Keratinocyte (primary cell): ENCODE data around the gene FAM20C. TPM values are rescaled to one million over a fixed set of nuclear protein-coding genes. Genes with fewer than 3 reads are reported as not detected.

Source experiments
- DNase-seq: peaks from one replicate; pipeline ENCODE4 v3.0.0-alpha.2; 2011; ENCODE audit warnings: low read depth, missing footprints, low spot score
- FAIRE-seq: peaks from 2 replicates; lab custom pipeline; 2011; peaks lifted over from hg19 to GRCh38; lab: Jason Lieb, UNC
- H2AFZ ChIP-seq: 2 replicates; pipeline ENCODE4 v1.6.0; 2012; ENCODE audit warnings: low read length, control low read depth, inconsistent platforms; ENCODE audit not compliant: control insufficient read depth
- H3K27ac ChIP-seq: 2 replicates; pipeline ENCODE4 v1.5.1; 2011; ENCODE audit warnings: low read length; ENCODE audit not compliant: control insufficient read depth, insufficient read depth
- H3K27me3 ChIP-seq: 3 replicates; pipeline ENCODE4 v1.6.0; 2011; ENCODE audit warnings: low read length; ENCODE audit not compliant: control insufficient read depth, insufficient read depth; ENCODE audit errors: extremely low read depth
- H3K36me3 ChIP-seq, 2 experiments: 2 replicates in 1 of 2; 3 replicates in 1 of 2; pipeline ENCODE4 v1.5.1; 2011; ENCODE audit warnings: low read length in 2 of 2, mild to moderate bottlenecking in 1 of 2; ENCODE audit not compliant: control insufficient read depth in 2 of 2, insufficient read depth in 2 of 2; ENCODE audit errors: extremely low read depth in 1 of 2
- H3K4me1 ChIP-seq: 3 replicates; pipeline ENCODE4 v1.5.1; 2011; ENCODE audit warnings: low read length; ENCODE audit not compliant: control insufficient read depth, insufficient read depth; ENCODE audit errors: extremely low read depth
- H3K4me2 ChIP-seq: 3 replicates; pipeline ENCODE4 v1.6.0; 2011; ENCODE audit warnings: low read depth, low read length; ENCODE audit not compliant: control insufficient read depth, insufficient read depth; ENCODE audit errors: extremely low read depth
- H3K4me3 ChIP-seq, 3 experiments: fragments of 200-600 bp in 1 of 3; sonication (generic) in 1 of 3; 2 replicates in 2 of 3; 3 replicates in 1 of 3; pipeline ENCODE4 v1.5.1; 2011 to 2016; ENCODE audit warnings: low read length in 3 of 3, mild to moderate bottlenecking in 3 of 3, control low read depth in 2 of 3, inconsistent platforms in 1 of 3, low read depth in 1 of 3, mixed read lengths in 1 of 3, mixed run types in 1 of 3, moderate library complexity in 1 of 3; ENCODE audit not compliant: control insufficient read depth in 2 of 3, insufficient read depth in 2 of 3; ENCODE audit errors: extremely low read depth in 1 of 3
- H3K79me2 ChIP-seq: 2 replicates; pipeline ENCODE4 v1.6.0; 2012; ENCODE audit warnings: low read length; ENCODE audit not compliant: control insufficient read depth, insufficient read depth
- H3K9ac ChIP-seq: 3 replicates; pipeline ENCODE4 v1.6.0; 2011; ENCODE audit warnings: low read length; ENCODE audit not compliant: control insufficient read depth, insufficient read depth; ENCODE audit errors: extremely low read depth
- H3K9me1 ChIP-seq: 3 replicates; pipeline ENCODE4 v1.6.0; 2011; ENCODE audit warnings: low read length; ENCODE audit not compliant: control insufficient read depth, insufficient read depth; ENCODE audit errors: extremely low read depth
- H3K9me3 ChIP-seq: 2 replicates; pipeline ENCODE4 v1.5.1; 2012; ENCODE audit warnings: low read depth, low read length; ENCODE audit not compliant: control insufficient read depth
- H4K20me1 ChIP-seq: 3 replicates; pipeline ENCODE4 v1.6.0; 2011; ENCODE audit warnings: low read length; ENCODE audit not compliant: control insufficient read depth, insufficient read depth; ENCODE audit errors: extremely low read depth
- EZH2 ChIP-seq: IDR thresholded peaks from one replicate; pipeline ENCODE4 v1.6.1; 2012; ENCODE audit warnings: inconsistent platforms, mild to moderate bottlenecking, low read length, moderate library complexity
- dilution Hi-C: fragments of 300-500 bp; cut with MboI; formaldehyde crosslinking; loops from one replicate; pipeline ENCODE4 v1.7.0; 2020; ENCODE audit warnings: low sequenced_read_pairs; ENCODE audit not compliant: extremely low pct_ligation_motif_present
- polyA plus RNA-seq, 5 experiments: library from polyadenylated mRNA; depleted of rRNA in 3 of 5; stranded (reverse) in 3 of 5; stranded (forward) in 1 of 5; unstranded in 1 of 5; fragments of >200 nt; gene quantifications; 1 replicate in 1 of 5; 2 replicates in 3 of 5; 3 replicates in 1 of 5; pipeline versions ENCODE4 v1.2.1 to v1.2.3, GENCODE V29; 2011 to 2012; ENCODE audit warnings: missing spikeins in 2 of 5, low read depth in 1 of 5, low replicate concordance in 1 of 5
- TF ChIP-seq, protein P1 (sequence below), 3 experiments: IDR thresholded peaks in 1 of 3; conservative IDR thresholded peaks in 1 of 3; optimal IDR thresholded peaks in 1 of 3; 2 replicates in 2 of 3; 3 replicates in 1 of 3; pipeline versions ENCODE3 to v1.5.1; 2011; ENCODE audit warnings: low read length in 3 of 3, mild to moderate bottlenecking in 3 of 3, moderate library complexity in 2 of 3, control low read depth in 1 of 3, inconsistent platforms in 1 of 3; ENCODE audit not compliant: insufficient read depth in 2 of 3; ENCODE audit errors: extremely low read depth in 1 of 3

FAM20C gene
- polyA plus RNA-seq, 1 donor (not counting 4 experiments of a cell fraction or from before 2014, with no cell fraction given), result 3.8 TPM

DNA sequence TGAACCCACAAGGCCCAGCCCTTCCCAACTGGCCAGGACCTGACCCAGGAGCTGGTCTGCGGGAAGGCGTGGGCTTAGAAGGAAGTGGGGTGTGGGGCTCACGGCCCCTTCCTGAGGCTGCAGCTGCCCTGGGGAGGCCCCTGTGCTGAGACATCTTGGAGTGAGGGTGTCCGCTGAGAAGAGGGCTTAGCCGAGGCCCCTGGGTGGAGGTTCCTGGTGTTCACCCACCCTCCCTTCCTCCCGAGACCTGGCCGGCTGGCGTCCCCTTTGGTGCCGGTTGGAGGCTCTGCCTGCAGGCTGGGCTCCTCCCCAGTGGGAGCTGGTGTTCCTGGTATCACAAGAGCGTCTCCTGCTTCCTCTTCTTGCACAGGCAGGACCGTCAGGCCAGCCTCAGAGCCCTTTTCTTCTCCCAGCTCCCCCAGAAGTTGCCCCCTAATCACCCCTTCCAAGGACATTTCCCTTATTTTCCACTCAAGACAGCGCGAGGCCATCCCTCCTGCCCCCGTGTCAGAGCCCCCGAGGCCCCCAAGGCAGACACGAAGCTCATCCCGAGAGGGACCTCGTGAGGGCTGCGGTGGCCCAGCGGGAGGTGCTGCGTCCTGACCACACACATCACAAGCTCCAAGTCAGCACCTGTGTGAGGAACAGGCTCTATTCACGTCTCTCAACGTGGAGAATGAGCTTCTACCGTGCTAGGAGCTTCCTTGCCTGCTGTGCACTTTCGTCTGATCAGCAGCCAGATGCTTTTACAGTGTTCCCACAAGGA is 25.1 kb upstream of the FAM20C start:
- no peaks in the 10 kb centered on the region for H3K79me2 ChIP-seq
- H3K27ac ChIP-seq, result no peak overlapping the region
- no peaks in the 10 kb centered on the region for H3K9me1 ChIP-seq
- DNase-seq, result no peak
- H3K4me2 ChIP-seq, result no peak overlapping the region
- no peaks in the 10 kb centered on the region for H4K20me1 ChIP-seq
- no peaks in the 10 kb centered on the region for H3K9me3 ChIP-seq
- no peak overlapping the region for H3K9ac ChIP-seq
- H3K27me3 ChIP-seq, result peaks cover 32% of the 10 kb centered on the region
- H3K4me3 ChIP-seq, result no peak overlapping the region
- no peak for FAIRE-seq
- no peaks in the 10 kb centered on the region for H3K4me1 ChIP-seq
- H3K36me3 ChIP-seq, result no peaks in the 10 kb centered on the region
- dilution Hi-C loops, result no loop called here
- TF ChIP-seq, protein P1, sequence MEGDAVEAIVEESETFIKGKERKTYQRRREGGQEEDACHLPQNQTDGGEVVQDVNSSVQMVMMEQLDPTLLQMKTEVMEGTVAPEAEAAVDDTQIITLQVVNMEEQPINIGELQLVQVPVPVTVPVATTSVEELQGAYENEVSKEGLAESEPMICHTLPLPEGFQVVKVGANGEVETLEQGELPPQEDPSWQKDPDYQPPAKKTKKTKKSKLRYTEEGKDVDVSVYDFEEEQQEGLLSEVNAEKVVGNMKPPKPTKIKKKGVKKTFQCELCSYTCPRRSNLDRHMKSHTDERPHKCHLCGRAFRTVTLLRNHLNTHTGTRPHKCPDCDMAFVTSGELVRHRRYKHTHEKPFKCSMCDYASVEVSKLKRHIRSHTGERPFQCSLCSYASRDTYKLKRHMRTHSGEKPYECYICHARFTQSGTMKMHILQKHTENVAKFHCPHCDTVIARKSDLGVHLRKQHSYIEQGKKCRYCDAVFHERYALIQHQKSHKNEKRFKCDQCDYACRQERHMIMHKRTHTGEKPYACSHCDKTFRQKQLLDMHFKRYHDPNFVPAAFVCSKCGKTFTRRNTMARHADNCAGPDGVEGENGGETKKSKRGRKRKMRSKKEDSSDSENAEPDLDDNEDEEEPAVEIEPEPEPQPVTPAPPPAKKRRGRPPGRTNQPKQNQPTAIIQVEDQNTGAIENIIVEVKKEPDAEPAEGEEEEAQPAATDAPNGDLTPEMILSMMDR (optimal IDR thresholded peaks at IDR 0.05 in 1 of 3, IDR thresholded peaks at IDR 0.05 in 1 of 3, conservative IDR thresholded peaks at IDR 0.05 in 1 of 3; ENCODE audit: extremely low read depth in 1 of 3, insufficient read depth in 2 of 3, low read length in 3 of 3), result no peak
- TF ChIP-seq EZH2, result no peak
- no peak overlapping the region for H2AFZ ChIP-seq

DNA sequence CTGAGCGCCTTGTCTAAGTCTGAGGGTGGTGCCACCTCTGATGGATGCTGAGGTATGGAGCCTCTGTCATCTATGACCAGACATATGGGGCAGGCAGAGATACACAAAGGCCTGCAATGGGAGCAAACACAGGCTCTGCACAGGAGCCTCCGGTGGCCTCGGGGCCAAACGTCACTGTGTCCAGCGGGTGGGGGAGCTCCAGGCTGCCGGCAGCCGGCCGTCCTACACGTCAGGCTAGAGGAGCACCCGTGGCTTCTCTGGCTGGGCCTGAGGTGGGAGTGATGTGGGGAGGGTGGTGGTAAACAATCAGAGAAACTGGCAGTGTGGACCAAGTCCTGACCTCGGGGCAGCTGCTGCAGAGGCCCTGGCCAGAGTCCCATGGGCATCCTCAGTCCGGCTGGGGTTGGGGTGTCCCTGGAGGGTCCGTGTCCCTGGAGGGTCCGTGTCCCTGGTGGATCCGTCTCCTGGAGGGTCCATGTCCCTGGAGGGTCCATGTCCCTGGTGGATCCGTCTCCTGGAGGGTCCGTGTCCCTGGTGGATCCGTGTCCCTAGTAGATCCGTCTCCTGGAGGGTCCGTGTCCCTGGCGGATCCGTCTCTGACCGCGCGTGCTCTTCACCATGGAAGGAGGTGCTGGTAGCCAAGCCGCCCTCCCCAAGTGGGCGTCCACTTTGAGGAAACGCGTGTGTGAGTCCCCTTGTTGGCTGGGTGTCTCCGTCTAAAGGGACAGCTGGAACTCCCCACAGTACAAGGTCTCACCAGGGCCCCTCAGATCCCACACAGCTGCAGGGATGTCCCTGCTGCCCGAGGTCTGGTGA is 24.2 kb upstream of the FAM20C start:
- no peaks in the 10 kb centered on the region for H3K36me3 ChIP-seq
- no peaks in the 10 kb centered on the region for H3K79me2 ChIP-seq
- H3K9me1 ChIP-seq, result no peaks in the 10 kb centered on the region
- H3K27ac ChIP-seq, result no peak overlapping the region
- H3K9ac ChIP-seq, result no peak overlapping the region
- FAIRE-seq (no peak), DNase-seq (no peak)
- H3K4me2 ChIP-seq, result no peak overlapping the region
- H4K20me1 ChIP-seq, result no peaks in the 10 kb centered on the region
- dilution Hi-C loops, result no loop called here
- TF ChIP-seq EZH2, result no peak
- TF ChIP-seq, protein P1 (optimal IDR thresholded peaks at IDR 0.05 in 1 of 3, IDR thresholded peaks at IDR 0.05 in 1 of 3, conservative IDR thresholded peaks at IDR 0.05 in 1 of 3; ENCODE audit: extremely low read depth in 1 of 3, insufficient read depth in 2 of 3, low read length in 3 of 3), result no peak
- H3K4me1 ChIP-seq, result no peaks in the 10 kb centered on the region
- no peak overlapping the region for H2AFZ ChIP-seq
- H3K4me3 ChIP-seq, result no peak overlapping the region
- no peaks in the 10 kb centered on the region for H3K9me3 ChIP-seq
- peaks cover 32% of the 10 kb centered on the region for H3K27me3 ChIP-seq
